Astrocyte (in vitro differentiated cells and primary cell): Measurements from ENCODE around the gene TRIO. TPM values are rescaled to one million over a fixed set of nuclear protein-coding genes. Genes with fewer than 3 reads are reported as not detected.

ENCODE experiments used
- DNase-seq: peaks from one replicate; pipeline ENCODE4 v3.0.0-alpha.2; 2010; ENCODE audit warnings: low read depth
- FAIRE-seq: peaks from 2 replicates; lab custom pipeline; 2011; peaks lifted over from hg19 to GRCh38; lab: Jason Lieb, UNC
- H2AFZ ChIP-seq: 2 replicates; pipeline ENCODE4 v1.6.0; 2012; ENCODE audit warnings: low read depth, low read length, inconsistent platforms
- H3K27ac ChIP-seq: 2 replicates; pipeline ENCODE4 v1.5.1; 2011; ENCODE audit warnings: low read depth, low read length, inconsistent platforms
- H3K27me3 ChIP-seq: 2 replicates; pipeline ENCODE4 v1.6.0; 2011; ENCODE audit warnings: low read length, inconsistent platforms; ENCODE audit not compliant: insufficient read depth
- H3K36me3 ChIP-seq: 2 replicates; pipeline ENCODE4 v1.5.1; 2011; ENCODE audit warnings: low read length, inconsistent platforms; ENCODE audit not compliant: insufficient read depth
- H3K4me1 ChIP-seq: 2 replicates; pipeline ENCODE4 v1.5.1; 2011; ENCODE audit warnings: low read length, inconsistent platforms; ENCODE audit not compliant: insufficient read depth
- H3K4me2 ChIP-seq: 2 replicates; pipeline ENCODE4 v1.6.0; 2012; ENCODE audit warnings: low read length, inconsistent platforms
- H3K4me3 ChIP-seq: 2 replicates; pipeline ENCODE4 v1.5.1; 2011; ENCODE audit warnings: low read depth, mild to moderate bottlenecking, low read length, inconsistent platforms; ENCODE audit not compliant: insufficient read depth
- H3K79me2 ChIP-seq: 2 replicates; pipeline ENCODE4 v1.6.0; 2012; ENCODE audit warnings: mild to moderate bottlenecking, low read length, inconsistent platforms; ENCODE audit not compliant: insufficient read depth
- H3K9ac ChIP-seq: 2 replicates; pipeline ENCODE4 v1.6.0; 2012; ENCODE audit warnings: mild to moderate bottlenecking, low read length, inconsistent platforms
- H3K9me3 ChIP-seq: 2 replicates; pipeline ENCODE4 v1.5.1; 2012; ENCODE audit warnings: low read depth, mild to moderate bottlenecking, low read length, inconsistent platforms; ENCODE audit not compliant: insufficient read depth
- H4K20me1 ChIP-seq: 2 replicates; pipeline ENCODE4 v1.6.0; 2012; ENCODE audit warnings: low read length, inconsistent platforms; ENCODE audit not compliant: insufficient read depth
- H3K27ac Mint-ChIP-seq: one replicate; pipeline ENCODE4 v1.8.0; 2021; ENCODE audit warnings: mild to moderate bottlenecking, mixed read lengths; ENCODE audit not compliant: unreplicated experiment
- H3K27me3 Mint-ChIP-seq: one replicate; pipeline ENCODE4 v1.8.0; 2021; ENCODE audit warnings: low read depth, mixed read lengths; ENCODE audit not compliant: unreplicated experiment
- H3K36me3 Mint-ChIP-seq: one replicate; pipeline ENCODE4 v1.8.0; 2021; ENCODE audit warnings: low read depth, mixed read lengths; ENCODE audit not compliant: unreplicated experiment
- H3K4me1 Mint-ChIP-seq: one replicate; pipeline ENCODE4 v1.8.0; 2021; ENCODE audit warnings: low read depth, mixed read lengths; ENCODE audit not compliant: unreplicated experiment
- H3K4me3 Mint-ChIP-seq: one replicate; pipeline ENCODE4 v1.8.0; 2021; ENCODE audit warnings: mild to moderate bottlenecking, moderate library complexity, mixed read lengths; ENCODE audit not compliant: unreplicated experiment
- H3K9me3 Mint-ChIP-seq: one replicate; pipeline ENCODE4 v1.8.0; 2021; ENCODE audit warnings: mild to moderate bottlenecking, mixed read lengths; ENCODE audit not compliant: unreplicated experiment
- CTCF ChIP-seq: IDR thresholded peaks from 2 replicates; pipeline ENCODE4 v1.5.1; 2011; ENCODE audit warnings: low read depth, mild to moderate bottlenecking, inconsistent platforms, low read length, moderate library complexity; ENCODE audit not compliant: insufficient read depth
- EZH2 ChIP-seq: IDR thresholded peaks from 2 replicates; pipeline ENCODE4 v1.6.1; 2012; ENCODE audit warnings: mild to moderate bottlenecking, low read length, inconsistent platforms; ENCODE audit not compliant: insufficient read depth
- total RNA-seq: library from RNA; stranded (reverse); gene quantifications from 2 replicates; pipeline ENCODE4 v1.2.1, GENCODE V29; 2021

The TRIO gene
- total RNA-seq, 1 donor from 2014 or later = 347 TPM

- TF ChIP-seq CTCF = no peak
- TF ChIP-seq EZH2 = no peak
- peaks cover 49% of the 10 kb centered on the region for H3K36me3 ChIP-seq
- no peaks in the 10 kb centered on the region for H3K4me1 ChIP-seq
- no peaks in the 10 kb centered on the region for H3K27me3 ChIP-seq
- H3K9me3 ChIP-seq = no peaks in the 10 kb centered on the region
- no peak overlapping the region for H3K4me3 ChIP-seq
- peaks cover 30% of the 10 kb centered on the region for H3K36me3 Mint-ChIP-seq
- no peaks in the 10 kb centered on the region for H3K9me3 Mint-ChIP-seq
- H3K79me2 ChIP-seq = peaks cover 24% of the 10 kb centered on the region
- H3K4me2 ChIP-seq = no peak overlapping the region
- H4K20me1 ChIP-seq = peaks cover 72% of the 10 kb centered on the region
- FAIRE-seq (no peak), DNase-seq (no peak)
- no peak overlapping the region for H2AFZ ChIP-seq
- H3K4me3 Mint-ChIP-seq = no peak overlapping the region
- no peak overlapping the region for H3K27ac Mint-ChIP-seq
- H3K27me3 Mint-ChIP-seq = no peaks in the 10 kb centered on the region
- H3K4me1 Mint-ChIP-seq = peaks cover 8% of the 10 kb centered on the region
- H3K9ac ChIP-seq = no peak overlapping the region
- no peak overlapping the region for H3K27ac ChIP-seq
Observed at GRCh38 chr5:14508046-14508445, 364.9 kb downstream of the TRIO start.

GRCh38 chr5:14509556-14509955, 366.4 kb downstream of the TRIO start:
- Mint-ChIP-seq H3K36me3 (peaks cover 26% of the 10 kb centered on the region), H3K27ac (no peak overlapping the region), H3K27me3 (no peaks in the 10 kb centered on the region), H3K9me3 (no peaks in the 10 kb centered on the region), H3K4me3 (no peak overlapping the region), H3K4me1 (peaks cover 8% of the 10 kb centered on the region)
- H3K9me3 ChIP-seq = no peaks in the 10 kb centered on the region
- no peak overlapping the region for H3K4me2 ChIP-seq
- H2AFZ ChIP-seq = no peak overlapping the region
- no peak overlapping the region for H3K4me3 ChIP-seq
- DNase-seq = no peak
- no peaks in the 10 kb centered on the region for H3K27me3 ChIP-seq
- no peak for FAIRE-seq
- peaks cover 60% of the 10 kb centered on the region for H4K20me1 ChIP-seq
- peaks cover 35% of the 10 kb centered on the region for H3K36me3 ChIP-seq
- no peak overlapping the region for H3K9ac ChIP-seq
- H3K4me1 ChIP-seq = no peaks in the 10 kb centered on the region
- H3K27ac ChIP-seq = no peak overlapping the region
- peaks cover 13% of the 10 kb centered on the region for H3K79me2 ChIP-seq
- TF ChIP-seq EZH2 (no peak), CTCF (no peak)

GRCh38 chr5:14510156-14510734, 367.1 kb downstream of the TRIO start:
- Histone ChIP-seq H3K4me3 (no peak overlapping the region), H2AFZ (no peak overlapping the region), H3K27me3 (no peaks in the 10 kb centered on the region), H3K79me2 (peaks cover 13% of the 10 kb centered on the region), H3K9me3 (no peaks in the 10 kb centered on the region), H3K4me2 (no peak overlapping the region), H3K9ac (no peak overlapping the region), H3K27ac (no peak overlapping the region), H4K20me1 (peaks cover 53% of the 10 kb centered on the region), H3K4me1 (no peaks in the 10 kb centered on the region), H3K36me3 (peaks cover 29% of the 10 kb centered on the region)
- Mint-ChIP-seq H3K36me3 (peaks cover 25% of the 10 kb centered on the region), H3K27me3 (no peaks in the 10 kb centered on the region), H3K4me3 (no peak overlapping the region), H3K4me1 (peaks cover 8% of the 10 kb centered on the region), H3K9me3 (no peaks in the 10 kb centered on the region), H3K27ac (peak overlapping the region; percentile 69)
- TF ChIP-seq CTCF = no peak
- no peak for TF ChIP-seq EZH2
- FAIRE-seq = no peak
- no peak for DNase-seq
